GM13976 (cell line): ENCODE data around the gene LRRN3.

Experiments used
- DNase-seq: peaks from one replicate; pipeline ENCODE4 v3.0.0; 2012; ENCODE audit warnings: low spot score
- CTCF ChIP-seq: IDR thresholded peaks from 2 replicates; pipeline ENCODE4 v1.5.1; 2012; ENCODE audit warnings: borderline replicate concordance, mild to moderate bottlenecking; ENCODE audit not compliant: insufficient read depth; ENCODE audit errors: extremely low read depth, missing control alignments, control extremely low read depth
- in situ Hi-C: fragments of 300-500 bp; cut with MboI; formaldehyde crosslinking; loops from one replicate; pipeline ENCODE4 v1.12.0; 2022; ENCODE audit warnings: low sequenced_read_pairs, mixed read lengths, inconsistent platforms; ENCODE audit not compliant: unreplicated experiment

Gene LRRN3

GRCh38 chr7:111089822-111090426, 1.0 kb upstream of the LRRN3 start:
- DNase-seq = no peak
- peak; percentile 22 for TF ChIP-seq CTCF
- in situ Hi-C loops = loop anchor here (25.0 kb wide), 3 partner anchors 397 to 647 kb away; no protein-coding TSS in a partner anchor

- TF ChIP-seq CTCF = no peak
- in situ Hi-C loops = loop anchor here (25.0 kb wide), 3 partner anchors 396 to 646 kb away; no protein-coding TSS in a partner anchor
- no peak for DNase-seq
Measured at GRCh38 chr7:111091593-111092358, 849 bp downstream of the LRRN3 start.

GRCh38 chr7:111092406-111093236, 1.7 kb downstream of the LRRN3 start:
- TF ChIP-seq CTCF = no peak
- in situ Hi-C loops = loop anchor here (25.0 kb wide), 3 partner anchors 395 to 645 kb away; no protein-coding TSS in a partner anchor
- no peak for DNase-seq

GRCh38 chr7:111093496-111093895, 2.6 kb downstream of the LRRN3 start:
- DNase-seq = no peak
- in situ Hi-C loops = loop anchor here (25.0 kb wide), 3 partner anchors 394 to 644 kb away; no protein-coding TSS in a partner anchor
- TF ChIP-seq CTCF = no peak

- TF ChIP-seq CTCF = no peak
- DNase-seq = no peak
- in situ Hi-C loops = loop anchor here (25.0 kb wide), 3 partner anchors 393 to 643 kb away; no protein-coding TSS in a partner anchor
Measured at GRCh38 chr7:111094419-111094818, 3.5 kb downstream of the LRRN3 start.

GRCh38 chr7:111096997-111097396, 6.1 kb downstream of the LRRN3 start:
- no peak for DNase-seq
- no peak for TF ChIP-seq CTCF
- in situ Hi-C loops = loop anchor here (25.0 kb wide), 3 partner anchors 390 to 640 kb away; no protein-coding TSS in a partner anchor
